ENCODE data around the gene LRRC51. TPM values are rescaled to one million over a fixed set of nuclear protein-coding genes. Genes with fewer than 3 reads are reported as not detected.

The LRRC51 gene
- total RNA-seq, 3 donors from 2014 or later (not counting 1 experiment from before 2014, with no cell fraction given): 2.0 to 3.1 (median 2.5) TPM

- intact Hi-C loops (cut with micrococcal nuclease): no loop called here
- DNase-seq (no peak), ATAC-seq (no peak)
- Mint-ChIP-seq H3K36me3 (no peaks in the 10 kb centered on the region), H3K9me3 (no peaks in the 10 kb centered on the region), H3K4me3 (peak overlapping the region; percentile 98), H3K27me3 (ENCODE audit: low read depth in 2 of 2) (no peaks in the 10 kb centered on the region), H3K4me1 (peaks cover 36 to 38% of the 10 kb centered on the region in 2 donors), H3K27ac (peak overlapping the region; percentile 99 to 100)
- H3K9me3 ChIP-seq (ENCODE audit: control insufficient read depth, insufficient read depth, low read length): no peaks in the 10 kb centered on the region
- peak overlapping the region; percentile 84 for H3K4me3 ChIP-seq (ENCODE audit: low read length)
- no peaks in the 10 kb centered on the region for H3K27me3 ChIP-seq (ENCODE audit: control insufficient read depth, insufficient read depth, low read length)
- WGBS (ENCODE audit: insufficient coverage): 87% methylated on average over 21 of the region's 21 CpGs
- H3K27ac ChIP-seq (ENCODE audit: low read length): peak overlapping the region; percentile 92
- TF ChIP-seq CTCF (IDR thresholded peaks at IDR 0.05): no peak
- peaks cover 3% of the 10 kb centered on the region for H3K36me3 ChIP-seq (ENCODE audit: control insufficient read depth, insufficient read depth, low read length)
- H3K4me1 ChIP-seq (ENCODE audit: control insufficient read depth, insufficient read depth, low read length): peaks cover 21% of the 10 kb centered on the region
These were observed 564 bp downstream of the LRRC51 start for GRCh38 chr11:72081184-72081644.

GRCh38 chr11:72081821-72082453 lies 1.3 kb downstream of the LRRC51 start:
- Histone ChIP-seq H3K4me3 (ENCODE audit: low read length) (no peak overlapping the region), H3K27me3 (ENCODE audit: control insufficient read depth, insufficient read depth, low read length) (no peaks in the 10 kb centered on the region), H3K4me1 (ENCODE audit: control insufficient read depth, insufficient read depth, low read length) (peaks cover 21% of the 10 kb centered on the region), H3K27ac (ENCODE audit: low read length) (no peak overlapping the region), H3K9me3 (ENCODE audit: control insufficient read depth, insufficient read depth, low read length) (no peaks in the 10 kb centered on the region), H3K36me3 (ENCODE audit: control insufficient read depth, insufficient read depth, low read length) (peaks cover 3% of the 10 kb centered on the region)
- ATAC-seq (no peak), DNase-seq (peak in 1 of 2 donors; percentile 19)
- Mint-ChIP-seq H3K4me1 (peaks cover 35 to 36% of the 10 kb centered on the region in 2 donors), H3K9me3 (no peaks in the 10 kb centered on the region), H3K27ac (peak overlapping the region; percentile 99 to 100), H3K36me3 (no peaks in the 10 kb centered on the region), H3K27me3 (ENCODE audit: low read depth in 2 of 2) (no peaks in the 10 kb centered on the region), H3K4me3 (peak overlapping the region; percentile 98)
- TF ChIP-seq CTCF (IDR thresholded peaks at IDR 0.05): no peak
- intact Hi-C loops (cut with micrococcal nuclease): no loop called here
- 96% methylated on average over 3 of the region's 3 CpGs for WGBS (ENCODE audit: insufficient coverage)

- Histone ChIP-seq H3K27me3 (ENCODE audit: control insufficient read depth, insufficient read depth, low read length) (no peaks in the 10 kb centered on the region), H3K9me3 (ENCODE audit: control insufficient read depth, insufficient read depth, low read length) (no peaks in the 10 kb centered on the region), H3K4me1 (ENCODE audit: control insufficient read depth, insufficient read depth, low read length) (peaks cover 21% of the 10 kb centered on the region), H3K27ac (ENCODE audit: low read length) (no peak overlapping the region), H3K4me3 (ENCODE audit: low read length) (no peak overlapping the region), H3K36me3 (ENCODE audit: control insufficient read depth, insufficient read depth, low read length) (peaks cover 5% of the 10 kb centered on the region)
- Mint-ChIP-seq H3K4me1 (peaks cover 29 to 34% of the 10 kb centered on the region in 2 donors), H3K36me3 (no peaks in the 10 kb centered on the region), H3K27ac (peak overlapping the region in 1 of 2 donors; percentile 100), H3K9me3 (no peaks in the 10 kb centered on the region), H3K4me3 (no peak overlapping the region), H3K27me3 (ENCODE audit: low read depth in 2 of 2) (no peaks in the 10 kb centered on the region)
- ATAC-seq: no peak
- whole genome bisulfite sequencing (ENCODE audit: insufficient coverage): 100% methylated on average over 2 of the region's 2 CpGs
- intact Hi-C loops (cut with micrococcal nuclease): no loop called here
- DNase-seq: no peak
- TF ChIP-seq CTCF (IDR thresholded peaks at IDR 0.05): no peak
These were observed 2.8 kb downstream of the LRRC51 start for GRCh38 chr11:72083414-72083813.

- Mint-ChIP-seq H3K9me3 (no peaks in the 10 kb centered on the region), H3K4me3 (no peak overlapping the region)
These were observed 3.4 kb downstream of the LRRC51 start for GRCh38 chr11:72084076-72084475.

More at GRCh38 chr11:72084076-72084475, 3.4 kb downstream of the LRRC51 start:
- Mint-ChIP-seq H3K27me3 (ENCODE audit: low read depth in 2 of 2) (no peaks in the 10 kb centered on the region), H3K27ac (no peak overlapping the region), H3K4me1 (peaks cover 24 to 29% of the 10 kb centered on the region in 2 donors), H3K36me3 (no peaks in the 10 kb centered on the region)
- intact Hi-C loops (cut with micrococcal nuclease): no loop called here
- ATAC-seq: no peak
- no peaks in the 10 kb centered on the region for H3K9me3 ChIP-seq (ENCODE audit: control insufficient read depth, insufficient read depth, low read length)
- 90% methylated on average over 3 of the region's 4 CpGs for WGBS (ENCODE audit: insufficient coverage)
- H3K4me1 ChIP-seq (ENCODE audit: control insufficient read depth, insufficient read depth, low read length): peaks cover 20% of the 10 kb centered on the region
- no peak overlapping the region for H3K27ac ChIP-seq (ENCODE audit: low read length)
- DNase-seq: no peak
- H3K4me3 ChIP-seq (ENCODE audit: low read length): no peak overlapping the region
- H3K36me3 ChIP-seq (ENCODE audit: control insufficient read depth, insufficient read depth, low read length): peaks cover 10% of the 10 kb centered on the region
- TF ChIP-seq CTCF (IDR thresholded peaks at IDR 0.05): no peak
- H3K27me3 ChIP-seq (ENCODE audit: control insufficient read depth, insufficient read depth, low read length): no peaks in the 10 kb centered on the region
